ENCODE results near the gene NDUFB4.
A peak's percentile ranks its signal among the peaks of the same experiment; 100 is the strongest.

The NDUFB4 gene

DNA sequence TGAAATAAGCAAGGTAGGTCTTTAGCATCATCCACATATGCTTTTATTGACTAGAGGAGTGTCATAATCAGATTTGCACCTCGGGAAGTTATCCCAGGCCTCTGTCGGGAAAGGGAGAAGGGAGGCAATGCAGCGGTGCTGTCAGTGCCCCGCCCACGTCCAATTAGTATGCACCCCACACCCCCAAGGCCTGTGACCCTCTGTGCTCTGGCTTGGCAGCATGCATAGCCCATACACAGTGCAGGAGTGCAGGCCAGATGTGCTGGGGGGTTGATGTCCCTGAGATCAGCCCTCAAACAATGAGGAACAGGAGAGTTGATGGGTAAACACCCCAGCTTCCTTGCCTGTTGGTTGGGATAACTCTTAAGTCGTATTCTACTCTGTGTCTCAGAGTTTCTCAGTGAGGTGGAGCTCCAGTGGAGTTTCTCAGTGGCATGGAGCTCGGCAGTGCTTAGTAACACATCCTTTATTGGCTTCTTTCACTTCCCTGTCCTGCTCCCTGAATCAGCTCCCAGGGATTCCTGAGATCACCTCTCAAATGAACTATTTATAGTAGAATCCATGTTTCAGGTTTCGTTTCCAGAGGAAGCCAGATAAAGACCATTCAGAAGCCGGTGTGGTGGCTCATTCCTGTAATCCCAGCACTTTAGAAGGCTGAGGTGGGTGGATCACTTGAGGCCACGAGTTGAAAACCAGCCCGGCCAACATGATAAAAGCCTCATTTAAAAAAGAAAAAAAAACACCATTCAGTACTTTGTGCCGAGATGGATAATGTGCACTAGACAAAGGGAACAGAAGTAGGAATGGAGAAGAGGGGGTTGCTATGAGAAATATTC is 26.7 kb upstream of the NDUFB4 start:
- no peak for DNase-seq
- TF ChIP-seq, protein P1, sequence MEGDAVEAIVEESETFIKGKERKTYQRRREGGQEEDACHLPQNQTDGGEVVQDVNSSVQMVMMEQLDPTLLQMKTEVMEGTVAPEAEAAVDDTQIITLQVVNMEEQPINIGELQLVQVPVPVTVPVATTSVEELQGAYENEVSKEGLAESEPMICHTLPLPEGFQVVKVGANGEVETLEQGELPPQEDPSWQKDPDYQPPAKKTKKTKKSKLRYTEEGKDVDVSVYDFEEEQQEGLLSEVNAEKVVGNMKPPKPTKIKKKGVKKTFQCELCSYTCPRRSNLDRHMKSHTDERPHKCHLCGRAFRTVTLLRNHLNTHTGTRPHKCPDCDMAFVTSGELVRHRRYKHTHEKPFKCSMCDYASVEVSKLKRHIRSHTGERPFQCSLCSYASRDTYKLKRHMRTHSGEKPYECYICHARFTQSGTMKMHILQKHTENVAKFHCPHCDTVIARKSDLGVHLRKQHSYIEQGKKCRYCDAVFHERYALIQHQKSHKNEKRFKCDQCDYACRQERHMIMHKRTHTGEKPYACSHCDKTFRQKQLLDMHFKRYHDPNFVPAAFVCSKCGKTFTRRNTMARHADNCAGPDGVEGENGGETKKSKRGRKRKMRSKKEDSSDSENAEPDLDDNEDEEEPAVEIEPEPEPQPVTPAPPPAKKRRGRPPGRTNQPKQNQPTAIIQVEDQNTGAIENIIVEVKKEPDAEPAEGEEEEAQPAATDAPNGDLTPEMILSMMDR (IDR thresholded peaks at IDR 0.05; ENCODE audit: low read depth, low read length, missing control alignments): no peak
- H3K4me3 ChIP-seq (ENCODE audit: low read depth, low read length): no peak overlapping the region
- H3K27me3 ChIP-seq (replicated peaks): no peaks in the 10 kb centered on the region
- in situ Hi-C loops (cut with HindIII; ENCODE audit: low pct_ligation_motif_present, low sequenced_read_pairs): no loop called here
- H3K27ac ChIP-seq: no peak overlapping the region
- no peaks in the 10 kb centered on the region for H3K36me3 ChIP-seq (replicated peaks)

DNA sequence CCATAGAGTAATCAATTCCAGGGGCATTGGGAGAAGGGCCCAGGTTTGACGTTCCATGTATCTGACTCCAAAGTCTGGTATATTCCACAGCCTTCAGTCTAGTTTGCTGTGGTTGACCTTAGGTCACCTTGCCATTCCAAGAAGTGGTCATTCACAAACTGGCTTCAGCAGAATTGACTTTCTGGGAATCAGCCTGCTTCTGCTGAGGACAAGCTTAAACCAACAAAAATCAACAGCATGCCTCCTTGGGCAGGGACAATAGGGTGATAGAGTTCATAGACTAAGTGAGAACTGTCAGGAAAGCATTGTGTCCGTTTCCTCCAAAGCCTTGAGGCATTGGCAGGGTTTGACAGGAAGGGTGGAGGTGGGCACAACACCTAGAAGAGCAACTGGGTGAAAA is 24.1 kb upstream of the NDUFB4 start:
- no peaks in the 10 kb centered on the region for H3K36me3 ChIP-seq (replicated peaks)
- DNase-seq: no peak
- no peak overlapping the region for H3K4me3 ChIP-seq (ENCODE audit: low read depth, low read length)
- TF ChIP-seq, protein P1 (IDR thresholded peaks at IDR 0.05; ENCODE audit: low read depth, low read length, missing control alignments): no peak
- H3K27ac ChIP-seq: no peak overlapping the region
- H3K27me3 ChIP-seq (replicated peaks): no peaks in the 10 kb centered on the region
- in situ Hi-C loops (cut with HindIII; ENCODE audit: low pct_ligation_motif_present, low sequenced_read_pairs): no loop called here

DNA sequence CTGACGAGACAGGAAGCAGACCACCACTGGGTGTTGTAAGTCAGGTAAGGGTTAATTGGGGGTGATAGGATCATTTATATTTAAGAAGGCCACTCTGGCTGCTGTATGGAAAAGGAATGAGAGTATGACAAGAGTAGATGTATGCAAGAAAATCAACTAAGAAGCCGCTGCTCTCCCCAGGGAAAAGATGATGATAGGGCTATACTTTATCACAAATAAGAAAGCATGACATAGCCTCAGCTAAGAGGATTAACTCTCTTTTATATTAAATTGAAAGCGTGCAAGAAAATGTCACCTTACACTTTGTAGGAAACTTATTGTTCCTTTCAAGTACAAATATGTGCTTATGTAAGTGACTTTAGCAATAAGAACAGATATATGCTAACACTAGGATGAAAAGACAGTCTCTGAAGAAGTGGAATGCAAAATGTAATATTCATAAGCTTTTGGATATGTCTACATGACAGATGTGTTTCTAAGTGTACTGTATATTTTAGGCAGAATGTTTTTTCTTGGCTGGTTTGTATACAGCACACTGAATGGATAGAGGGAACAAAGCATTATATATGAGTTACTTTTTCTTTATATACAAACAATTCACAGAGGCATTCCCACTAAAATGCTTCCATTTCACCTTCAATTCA is 8.7 kb upstream of the NDUFB4 start:
- TF ChIP-seq, protein P1 (IDR thresholded peaks at IDR 0.05; ENCODE audit: low read depth, low read length, missing control alignments): no peak
- H3K36me3 ChIP-seq (replicated peaks): no peaks in the 10 kb centered on the region
- no peak for DNase-seq
- no peak overlapping the region for H3K4me3 ChIP-seq (ENCODE audit: low read depth, low read length)
- in situ Hi-C loops (cut with HindIII; ENCODE audit: low pct_ligation_motif_present, low sequenced_read_pairs): no loop called here
- no peaks in the 10 kb centered on the region for H3K27me3 ChIP-seq (replicated peaks)
- H3K27ac ChIP-seq: no peak overlapping the region

DNA sequence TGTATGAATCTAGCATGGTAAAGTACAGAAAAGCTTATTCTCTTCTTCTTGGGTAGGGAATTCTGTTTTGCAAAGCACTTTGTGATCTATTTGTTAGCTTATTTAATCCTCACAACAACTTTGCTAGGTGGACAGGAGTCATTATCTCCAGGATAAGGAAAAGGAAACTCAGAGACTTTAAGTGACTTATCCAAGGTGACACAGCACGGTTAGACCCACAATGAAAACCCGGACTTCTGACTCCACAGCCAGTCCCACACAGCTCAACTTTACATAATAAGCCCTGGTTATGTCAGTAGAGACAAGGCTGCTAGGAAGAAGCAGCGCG is 384 bp upstream of the NDUFB4 start:
- Histone ChIP-seq H3K4me3 (ENCODE audit: low read depth, low read length) (peak overlapping the region; percentile 80), H3K36me3 (replicated peaks) (peaks cover 5% of the 10 kb centered on the region), H3K27ac (no peak overlapping the region), H3K27me3 (replicated peaks) (no peaks in the 10 kb centered on the region)
- no peak for DNase-seq
- TF ChIP-seq, protein P1 (IDR thresholded peaks at IDR 0.05; ENCODE audit: low read depth, low read length, missing control alignments): no peak
- in situ Hi-C loops (cut with HindIII; ENCODE audit: low pct_ligation_motif_present, low sequenced_read_pairs): no loop called here

DNA sequence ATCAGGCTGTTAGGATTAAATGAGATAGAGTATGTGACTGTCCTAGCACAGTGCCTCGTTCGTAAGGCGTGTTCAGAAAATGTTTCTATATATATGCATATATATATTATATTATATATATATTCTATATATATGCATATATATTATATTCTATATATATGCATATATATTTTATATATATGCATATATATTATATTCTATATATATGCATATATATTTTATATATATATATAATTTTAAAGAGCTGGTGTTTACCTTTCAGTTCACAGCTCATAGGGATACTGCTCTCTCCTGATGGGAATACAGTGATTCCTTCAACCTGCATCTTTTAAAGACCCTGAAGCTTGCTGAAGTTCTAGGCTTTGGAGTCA is 702 bp downstream of the NDUFB4 start:
- Histone ChIP-seq H3K36me3 (replicated peaks) (peaks cover 7% of the 10 kb centered on the region), H3K27ac (no peak overlapping the region), H3K27me3 (replicated peaks) (no peaks in the 10 kb centered on the region), H3K4me3 (ENCODE audit: low read depth, low read length) (peak overlapping the region; percentile 80)
- no peak for DNase-seq
- in situ Hi-C loops (cut with HindIII; ENCODE audit: low pct_ligation_motif_present, low sequenced_read_pairs): no loop called here
- TF ChIP-seq, protein P1 (IDR thresholded peaks at IDR 0.05; ENCODE audit: low read depth, low read length, missing control alignments): no peak
